Activated CD4-positive, alpha-beta T cell treated with anti-CD3 and anti-CD28 coated beads, Interleukin-2, amount 50 U/mL, for 48 hours (primary cell): ENCODE data around the gene TNPO3.
"Not testable (repeated sequence)": the region's sequence is repeated elsewhere in the genome, so short reads cannot be mapped to it uniquely, and the experiment has no call there.

Experiments used
- DNase-seq, 2 experiments: peaks; one replicate each; pipeline ENCODE4 v3.0.0-alpha.2; 2020

Gene TNPO3

DNA sequence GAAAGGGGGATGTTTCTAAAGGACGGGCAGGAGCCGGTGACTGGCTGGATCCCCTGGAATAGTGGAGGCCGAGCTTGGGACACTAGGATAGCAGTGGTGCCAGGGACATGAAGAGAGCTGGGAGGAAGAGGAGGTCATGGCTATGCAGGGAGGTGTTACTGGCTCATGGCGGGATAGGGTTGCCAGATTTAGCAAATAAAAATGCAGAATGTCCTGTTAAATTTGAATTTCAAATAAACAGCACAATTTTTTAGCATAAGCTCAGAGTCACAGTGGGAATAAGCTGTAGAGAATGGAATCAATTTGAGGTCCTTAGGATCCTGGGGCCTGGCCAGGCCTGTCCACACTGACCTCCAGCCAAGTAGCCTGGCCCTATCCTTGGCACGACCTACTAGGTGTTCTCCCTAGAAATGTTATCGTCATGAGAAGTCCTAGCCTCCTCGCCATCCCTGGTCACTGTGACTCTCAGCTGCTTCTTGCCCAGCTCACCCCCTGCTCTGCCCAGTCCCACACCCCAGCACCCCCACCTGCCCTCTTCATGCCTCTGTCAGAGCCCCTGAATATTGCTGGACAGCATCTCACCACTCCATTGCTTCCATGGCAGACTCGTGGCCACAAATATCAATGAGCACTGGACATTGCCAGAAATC is 136.8 kb downstream of the TNPO3 start:
- DNase-seq, result no peak

DNA sequence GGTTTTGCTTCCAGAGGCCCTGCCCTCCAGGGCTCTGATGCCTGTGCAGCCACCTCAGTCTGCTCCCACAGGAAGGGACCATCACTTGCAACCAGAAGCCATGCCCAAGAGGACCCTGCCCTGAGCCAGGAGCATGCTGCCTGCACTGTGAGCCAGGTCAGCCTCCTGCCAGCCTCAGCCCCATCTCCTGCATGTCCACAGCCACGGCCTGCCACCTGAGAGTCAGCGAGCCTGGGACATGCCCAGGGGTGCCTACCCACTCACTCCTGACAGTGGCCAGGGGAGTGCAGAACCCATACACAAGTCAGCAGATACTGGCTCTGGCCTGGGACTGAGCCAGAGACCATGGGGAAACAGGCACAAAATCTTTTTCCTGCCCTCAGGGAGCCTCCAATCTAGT is 137.8 kb downstream of the TNPO3 start:
- no peak for DNase-seq

DNA sequence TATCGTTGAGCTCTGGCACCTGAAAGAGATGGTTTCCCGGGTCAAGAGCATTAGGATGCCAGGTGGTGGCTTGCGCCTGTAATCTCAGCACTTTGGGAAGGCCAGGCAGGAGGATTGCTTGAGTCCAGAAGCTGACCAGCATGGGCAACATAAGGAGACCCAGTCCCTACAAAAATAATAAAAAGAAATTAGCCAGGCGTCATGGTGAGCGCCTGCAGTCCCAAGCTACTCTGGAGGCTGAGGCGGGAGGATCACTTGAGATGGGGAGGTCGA is 138.3 kb downstream of the TNPO3 start:
- no peak for DNase-seq

DNA sequence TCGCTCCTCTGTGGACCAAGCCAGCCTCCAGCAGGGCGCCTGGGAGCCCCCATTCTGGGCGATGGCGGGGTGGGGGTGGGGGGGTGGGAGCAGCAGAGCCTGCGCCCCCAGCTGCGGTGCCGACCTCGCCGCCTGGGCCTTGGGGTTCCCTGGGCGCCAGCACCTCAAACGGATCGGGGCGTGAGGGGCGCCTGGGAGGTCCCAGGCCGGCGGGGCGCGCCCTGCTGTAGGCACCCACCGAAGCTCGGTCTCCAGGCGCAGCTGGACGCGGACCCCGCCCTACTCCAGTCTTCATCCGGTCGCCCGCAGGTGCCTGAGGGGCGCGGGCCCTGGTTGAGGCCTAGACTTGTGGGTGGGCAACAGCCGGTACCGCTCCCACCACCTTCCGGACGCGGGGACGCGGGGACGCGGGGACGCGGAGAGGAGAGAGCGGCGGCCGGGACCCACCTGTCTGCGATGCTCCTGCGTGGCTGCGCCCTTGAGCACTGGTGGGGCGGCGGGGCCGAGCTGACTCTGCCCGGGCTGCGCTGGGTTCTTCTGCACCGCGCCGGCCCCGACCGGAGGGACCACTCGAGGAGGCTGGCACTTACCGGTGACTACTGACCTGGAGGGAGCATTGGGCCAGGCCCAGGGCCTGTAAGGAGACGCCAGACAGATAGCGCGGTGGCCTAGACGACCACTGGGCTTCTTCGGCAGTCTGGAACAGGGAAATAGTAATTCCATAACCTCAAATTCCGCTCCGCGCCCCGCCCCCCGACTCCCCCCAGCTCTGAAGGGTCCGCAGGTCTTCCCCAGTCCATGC is 138.9 kb downstream of the TNPO3 start:
- no peak for DNase-seq

DNA sequence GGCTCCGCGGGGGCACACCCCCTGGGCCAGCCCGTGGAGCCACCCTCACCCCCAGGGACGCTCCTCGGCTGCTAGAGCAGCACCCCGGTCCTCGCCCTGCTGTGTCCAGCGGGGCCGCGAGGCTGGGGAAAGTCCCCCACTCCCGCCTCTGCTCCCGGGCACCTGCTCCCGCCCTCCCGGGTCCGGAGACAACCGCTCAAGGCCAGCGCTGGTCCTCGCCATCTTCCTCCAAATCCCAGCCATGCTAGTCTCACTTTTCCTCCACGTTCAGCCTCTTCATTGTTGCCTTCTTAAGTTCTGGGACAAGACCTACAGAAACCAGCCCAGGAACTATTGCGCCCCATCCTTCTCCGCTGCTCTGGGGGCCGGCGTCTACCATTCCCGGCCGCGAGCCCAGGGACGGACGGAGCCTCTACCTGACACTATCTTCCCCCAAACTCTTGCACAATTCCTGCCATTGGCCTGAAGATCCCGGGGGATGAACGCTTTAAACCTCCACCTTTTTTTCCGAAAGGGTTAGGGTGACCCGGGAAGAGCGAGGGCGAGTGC is 139.6 kb downstream of the TNPO3 start:
- no peak for DNase-seq

DNA sequence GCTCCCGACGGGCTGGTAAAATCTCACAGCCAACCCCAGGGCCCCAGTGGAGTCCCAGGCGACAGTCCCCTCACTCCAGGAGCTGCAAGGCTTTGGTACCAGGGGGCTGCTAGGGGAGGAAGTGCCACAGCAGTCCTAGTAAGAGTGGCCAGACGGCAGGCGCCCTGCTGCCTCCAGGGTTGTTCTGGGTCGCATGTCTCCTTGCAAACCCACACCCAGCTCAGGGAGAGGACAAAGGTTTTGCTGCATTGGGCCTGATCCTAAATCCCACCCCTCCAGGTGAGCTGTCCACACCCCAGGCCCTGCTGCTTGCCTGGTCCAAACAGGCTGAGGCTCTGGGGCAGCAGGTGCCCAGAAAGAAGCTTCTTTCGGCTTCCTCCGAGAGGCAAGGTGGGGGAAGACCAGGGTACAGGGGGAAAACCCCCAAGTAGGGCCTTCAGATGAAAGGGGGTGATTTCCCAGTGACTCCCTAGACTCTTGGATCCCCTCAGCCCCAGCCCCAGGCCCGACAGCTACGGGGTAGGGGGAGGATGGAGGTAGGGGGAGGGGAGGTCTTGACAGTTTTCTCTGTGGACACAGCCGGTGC is 140.3 kb downstream of the TNPO3 start:
- DNase-seq, result no peak

DNA sequence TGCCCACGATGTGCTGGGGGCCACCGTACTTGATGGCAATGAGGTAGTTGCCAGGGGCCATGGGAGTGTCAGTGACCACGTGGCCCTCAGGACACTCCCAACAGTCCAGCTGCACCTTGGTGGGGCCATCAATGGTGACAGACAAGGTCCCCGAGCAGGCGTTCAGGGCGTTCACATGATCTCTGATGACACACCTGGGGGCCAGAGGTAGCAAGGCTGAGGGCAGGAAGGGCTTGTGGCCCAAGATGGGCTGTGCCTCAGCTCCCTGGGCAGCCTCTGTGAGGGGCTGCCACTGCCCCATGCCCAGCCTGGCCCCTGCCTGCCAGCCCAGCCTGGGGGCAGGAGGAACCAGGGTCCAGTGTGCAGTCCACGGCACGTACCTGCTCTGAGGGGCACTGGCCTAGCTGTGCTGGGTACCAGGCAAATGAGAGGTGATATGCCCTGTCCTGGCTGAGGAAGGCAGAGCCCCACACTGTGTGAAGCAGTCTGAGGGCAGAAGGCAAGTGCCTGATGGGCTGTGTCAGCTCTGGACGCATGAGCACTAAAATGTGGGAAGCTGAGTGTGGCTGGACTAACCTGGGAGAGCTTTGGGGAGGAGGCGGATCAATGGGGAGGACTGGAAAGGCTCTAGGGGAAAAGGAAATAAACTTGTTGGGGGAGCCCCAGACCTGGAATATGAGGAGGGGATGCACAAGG is 140.9 kb downstream of the TNPO3 start:
- no peak for DNase-seq

DNA sequence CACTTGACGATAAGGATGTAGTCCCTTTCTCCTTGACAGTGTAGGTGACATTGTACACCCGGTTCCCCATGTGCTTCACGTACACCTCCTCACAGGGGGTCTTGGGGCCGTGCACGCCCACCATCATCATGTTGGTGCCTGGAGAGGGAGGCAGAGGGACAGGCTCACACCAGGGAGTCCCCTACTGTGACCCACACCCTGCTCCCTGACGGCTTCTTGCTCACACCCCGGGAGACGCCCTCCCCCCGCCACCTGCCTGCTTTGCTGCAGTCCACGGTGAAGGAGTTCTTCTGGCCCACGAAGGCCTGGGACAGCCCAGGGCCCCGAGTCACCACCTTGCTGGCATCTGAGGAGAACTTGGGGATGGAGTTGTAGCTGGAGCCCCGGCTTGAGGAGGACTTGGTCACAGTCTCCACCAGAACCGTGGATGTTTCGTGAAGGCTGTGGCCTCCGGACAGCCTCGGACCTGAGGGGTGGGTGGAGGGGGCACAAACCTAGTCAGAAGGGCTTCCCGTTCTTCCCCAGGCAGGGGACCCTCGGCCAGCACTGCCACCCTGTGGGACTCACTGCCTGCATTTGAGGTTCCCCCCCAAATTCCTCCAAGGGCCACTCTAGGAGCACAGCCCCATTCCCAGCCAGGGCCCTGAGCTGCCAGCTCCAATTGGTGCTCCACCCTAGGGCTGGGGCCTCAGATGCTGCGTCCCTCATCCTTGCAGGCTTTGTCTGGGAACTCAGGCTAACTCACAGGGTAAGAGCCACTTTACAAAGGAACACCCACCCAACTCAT is 142.0 kb downstream of the TNPO3 start:
- not testable (repeated sequence) for DNase-seq

DNA sequence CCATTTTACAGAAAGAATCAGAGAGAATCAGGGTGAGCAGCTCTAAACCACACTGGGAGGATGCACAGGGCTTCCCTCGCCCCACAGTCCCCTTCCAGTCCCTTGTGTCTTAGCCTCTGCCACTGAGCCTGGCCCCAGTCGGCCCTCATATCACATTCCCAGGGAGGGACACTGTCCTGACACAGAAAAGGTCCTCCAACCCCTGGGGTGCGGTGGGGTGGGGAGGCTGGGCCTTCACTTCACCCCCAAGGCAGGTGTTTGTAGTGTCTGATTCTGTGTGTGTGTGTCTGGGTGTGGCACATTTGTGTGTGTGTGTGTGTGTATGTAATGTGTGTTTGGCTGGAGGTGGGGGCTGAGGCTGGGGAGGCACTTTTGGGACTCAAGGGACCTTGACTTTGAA is 142.6 kb downstream of the TNPO3 start:
- no peak for DNase-seq

DNA sequence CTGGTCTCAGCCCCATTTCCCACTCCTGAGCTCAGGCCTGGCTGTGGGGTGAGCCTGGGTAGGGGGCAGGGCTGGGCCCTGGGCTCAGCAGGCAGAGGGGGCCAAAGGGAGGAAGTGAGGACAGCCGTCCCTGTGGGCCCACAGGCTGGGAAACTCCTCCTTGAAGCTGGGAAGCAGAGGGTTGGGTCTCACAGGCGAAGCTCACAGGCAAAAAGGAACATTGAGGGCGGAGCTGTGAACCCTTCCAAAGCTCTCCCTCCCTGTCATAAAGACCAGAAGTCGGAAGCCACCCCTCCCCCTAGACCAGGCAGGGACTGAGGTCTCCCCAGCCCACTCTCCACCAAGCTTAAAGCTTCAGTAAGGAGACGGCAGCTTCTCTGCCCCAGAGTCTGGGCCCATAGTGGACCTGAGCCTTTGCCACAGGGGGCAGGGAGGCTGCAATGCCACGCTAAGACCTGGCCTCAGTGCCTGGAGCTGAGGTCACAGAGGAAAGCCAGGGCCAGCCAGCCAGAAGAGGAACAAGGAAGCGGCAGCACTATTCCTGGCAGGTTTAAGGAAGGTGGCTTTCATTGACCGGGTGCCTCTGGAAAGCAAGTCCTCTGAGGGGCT is 143.4 kb downstream of the TNPO3 start:
- no peak for DNase-seq

DNA sequence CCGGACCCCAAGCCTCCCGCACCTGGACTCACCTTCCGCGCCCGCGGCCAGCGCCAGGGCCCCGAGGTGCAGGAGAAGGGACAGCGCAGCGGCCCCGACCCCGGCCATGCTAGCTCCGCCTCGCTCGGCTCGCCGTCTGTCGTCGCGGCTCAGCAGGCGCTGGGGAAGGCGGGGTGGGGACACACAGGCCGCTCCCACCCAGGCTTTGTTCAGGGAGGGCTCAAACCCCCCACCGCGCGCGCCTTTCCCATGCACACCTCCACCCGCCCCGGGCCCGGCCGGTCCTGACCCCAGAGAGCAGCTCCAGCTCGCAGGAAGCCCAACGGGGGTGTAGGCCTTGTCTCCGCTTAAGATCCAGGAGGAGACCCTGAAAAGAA is 144.4 kb downstream of the TNPO3 start, which contains the start of gene KCP:
Gene KCP, minus strand, starts transcription at position 141 of the 377 bp plus-strand sequence. Its CDS starts 33 bp downstream, at position 108.
- DNase-seq, result no peak

DNA sequence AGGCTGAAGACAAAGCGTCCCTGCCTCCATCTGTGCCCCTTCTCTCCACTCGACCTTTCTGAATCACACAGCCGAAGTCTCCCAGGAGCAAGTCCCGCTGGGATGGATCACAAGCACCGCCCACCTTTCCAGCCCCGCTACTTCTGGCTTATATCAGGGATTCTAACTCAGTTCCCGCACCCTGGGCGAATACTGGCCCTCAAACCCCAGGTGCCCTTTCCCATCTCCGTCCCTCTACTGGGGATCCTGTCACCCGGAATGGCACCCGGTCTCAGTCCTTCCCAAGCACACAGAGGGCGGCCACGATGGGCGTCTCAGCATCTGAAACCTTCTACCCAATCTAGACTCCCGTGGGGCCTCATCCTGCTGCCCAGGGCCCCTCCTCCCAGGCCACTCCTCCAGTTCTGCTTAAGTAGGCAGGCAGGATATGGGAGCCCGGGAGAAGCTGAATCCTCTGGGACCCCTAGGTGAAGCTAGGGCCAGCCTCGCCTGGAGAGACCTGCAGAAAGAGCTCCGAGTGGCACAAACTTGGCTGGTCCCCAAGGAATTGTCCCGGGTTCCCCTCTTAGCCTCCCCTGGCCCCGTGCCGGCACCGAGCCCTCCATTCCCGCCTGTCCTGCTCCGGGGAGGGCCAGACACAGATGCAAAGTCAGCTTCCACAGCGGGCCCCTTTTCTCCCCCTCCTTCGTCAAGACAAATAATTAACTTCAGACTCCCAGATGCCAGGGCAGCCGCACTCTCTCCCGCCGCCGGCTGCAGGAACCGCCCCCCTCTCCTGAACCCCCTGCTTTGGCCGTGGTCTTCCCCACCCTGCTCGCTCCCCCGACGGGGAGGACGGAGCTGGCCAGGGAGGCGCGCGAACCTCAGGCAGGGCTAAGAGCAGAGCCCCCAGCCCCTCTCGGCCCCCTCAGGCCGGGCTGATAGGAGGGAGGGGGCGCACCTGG is 145.0 kb downstream of the TNPO3 start:
- DNase-seq, result no peak

DNA sequence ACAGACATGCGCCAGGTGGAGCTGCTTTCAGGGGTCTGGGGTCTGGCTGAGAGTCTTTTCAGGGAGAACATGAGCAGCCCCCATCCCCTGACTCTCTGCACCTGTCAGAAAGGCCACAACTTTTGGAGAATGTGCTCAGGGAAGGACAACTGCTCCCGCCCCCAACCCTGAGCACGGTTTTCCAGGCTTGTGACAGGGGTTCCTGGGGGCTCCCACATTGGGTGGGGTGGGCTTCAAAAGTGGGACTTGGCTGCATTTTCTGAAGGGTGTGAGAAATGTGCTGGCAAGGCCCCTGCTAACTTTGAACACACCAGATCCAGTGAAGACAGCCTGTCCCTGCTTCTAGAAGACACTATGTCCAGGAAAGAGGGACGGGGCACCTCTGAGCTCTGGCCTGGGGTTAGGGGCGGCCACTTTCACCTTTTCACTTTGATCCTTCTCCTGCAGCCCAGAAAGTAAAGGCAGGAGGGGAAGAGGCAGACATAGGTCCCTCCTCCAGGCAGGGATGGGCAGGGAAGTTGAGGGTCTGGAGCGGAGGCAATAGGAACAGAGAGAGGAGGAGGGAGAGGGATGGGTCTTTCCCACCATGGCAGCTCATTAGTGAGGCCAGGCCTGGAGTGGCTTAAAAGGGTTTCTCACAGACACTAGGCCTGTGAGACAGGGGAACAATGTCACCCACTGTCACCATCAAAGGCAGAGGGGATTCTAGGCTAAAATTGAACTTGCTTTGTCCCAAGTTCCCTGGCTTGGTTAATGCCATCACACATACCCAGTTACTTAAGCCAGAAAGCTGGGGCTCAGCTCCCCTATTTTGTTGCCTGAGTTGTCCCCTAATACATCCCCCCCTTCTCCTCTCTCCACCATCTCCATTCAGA is 145.9 kb downstream of the TNPO3 start:
- DNase-seq, result no peak

DNA sequence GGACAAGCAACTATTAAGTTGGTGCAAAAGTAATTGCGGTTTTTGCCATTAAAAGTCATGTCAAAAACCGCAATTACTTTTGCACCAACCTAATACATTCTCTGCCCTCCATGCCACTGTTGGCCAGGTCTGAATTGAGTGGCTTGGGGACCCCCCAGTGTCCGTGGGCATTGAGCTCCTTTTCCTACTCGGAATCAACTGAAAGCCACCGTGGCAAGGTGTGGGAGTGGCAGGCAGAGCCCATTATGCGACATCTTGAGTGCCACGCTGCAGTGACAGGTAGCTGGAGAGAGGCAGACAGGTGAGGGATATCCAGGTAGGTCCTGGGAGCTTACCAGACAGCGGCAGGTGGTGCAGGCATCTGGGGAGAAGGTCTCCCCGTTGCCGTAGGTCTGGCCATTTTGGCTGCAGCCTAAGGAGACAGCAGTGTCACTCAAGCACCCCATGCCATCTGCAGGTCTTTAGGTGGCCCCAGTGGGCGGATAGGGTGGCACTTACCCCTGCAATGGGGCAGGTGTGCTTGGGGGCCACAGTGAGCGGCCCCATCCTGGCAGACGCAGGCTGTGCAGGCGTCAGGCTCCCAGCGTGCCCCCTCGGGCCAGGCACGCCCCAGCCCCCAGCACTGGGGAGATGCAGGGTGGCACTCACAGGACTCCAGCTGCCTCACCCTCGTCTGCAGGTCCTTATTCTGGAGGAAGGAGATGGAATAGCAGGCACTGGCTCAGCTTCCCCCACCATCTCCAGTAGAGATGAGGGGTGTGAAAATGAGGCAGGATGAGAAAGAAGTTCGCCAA is 147.9 kb downstream of the TNPO3 start:
- DNase-seq, result no peak

DNA sequence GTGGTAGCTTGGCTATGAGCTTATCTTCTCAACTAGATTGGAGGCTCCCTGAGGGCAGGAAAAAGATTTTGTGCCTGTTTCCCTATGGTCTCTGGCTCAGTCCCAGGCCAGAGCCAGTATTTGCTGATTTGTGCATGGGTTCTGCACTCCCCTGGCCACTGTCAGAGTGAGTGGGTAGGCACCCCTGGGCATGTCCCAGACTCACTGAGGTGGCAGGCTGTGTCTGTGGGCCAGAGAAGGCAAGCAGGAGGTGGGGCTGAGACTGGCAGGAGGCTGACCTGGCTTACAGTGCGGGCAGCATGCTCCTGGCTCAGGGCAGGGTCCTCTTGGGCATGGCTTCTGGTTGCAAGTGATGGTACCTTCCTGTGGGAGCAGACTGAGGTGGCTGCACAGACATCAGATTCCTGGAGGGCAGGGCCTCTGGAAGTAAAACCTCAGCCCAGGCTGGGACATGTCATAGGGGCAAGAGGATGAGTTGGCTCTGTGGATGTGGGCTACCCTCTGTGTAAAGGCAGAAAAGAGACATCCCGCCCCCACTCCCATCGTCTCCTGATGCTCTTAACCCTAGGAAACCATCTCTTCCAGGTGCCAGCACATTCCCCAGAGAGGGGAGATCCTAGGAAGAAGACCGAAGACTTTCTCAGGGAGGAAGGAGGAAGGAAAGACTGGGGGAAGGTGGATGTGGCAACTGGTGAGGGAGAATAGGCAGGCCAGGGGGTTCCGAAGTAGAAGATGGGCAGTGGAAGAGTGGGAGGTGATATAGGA is 148.7 kb downstream of the TNPO3 start:
- no peak for DNase-seq

DNA sequence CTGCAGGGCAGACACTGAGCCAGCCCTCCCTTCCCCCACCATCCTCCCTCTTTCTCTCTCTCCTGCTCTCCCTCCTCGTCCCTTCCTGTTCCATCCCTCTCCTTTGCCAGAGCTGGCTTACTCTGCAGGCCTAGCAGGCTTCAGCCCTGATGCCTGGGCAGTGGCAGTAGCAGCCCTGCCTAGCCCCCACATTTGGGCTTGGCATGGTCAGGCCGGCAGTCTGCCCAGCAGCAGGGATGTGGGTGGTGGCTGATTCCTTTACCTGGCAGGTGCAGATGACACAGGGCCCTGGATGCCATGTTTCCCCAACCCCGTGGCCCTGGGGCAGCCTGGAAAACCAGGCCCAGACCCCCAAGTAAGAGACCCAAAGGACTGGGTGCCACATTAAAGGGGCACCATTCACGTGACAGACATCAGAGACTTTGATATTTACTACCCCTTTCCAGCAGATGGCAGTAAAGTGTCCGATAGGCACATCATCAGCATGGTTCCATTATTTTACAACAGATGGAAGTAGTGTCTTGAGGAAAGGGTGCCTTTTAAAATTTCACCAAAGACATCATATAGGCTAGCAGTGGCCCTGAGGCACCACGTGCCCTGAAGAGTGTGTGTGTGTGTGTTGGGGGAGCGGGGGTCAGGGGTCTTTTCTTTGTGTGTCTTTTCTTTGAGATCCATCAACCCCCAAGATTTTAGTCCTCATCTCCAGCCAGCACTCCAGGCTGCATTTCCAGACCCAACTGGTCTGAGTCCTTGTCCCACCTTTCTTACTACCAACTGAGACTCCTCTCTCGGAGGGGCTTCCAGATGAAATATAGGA is 150.3 kb downstream of the TNPO3 start:
- DNase-seq, result no peak
